GM19467 (cell line): ENCODE measurements around the gene MPND.
A peak's percentile ranks its signal among the peaks of the same experiment; 100 is the strongest.
"Not testable (repeated sequence)": the region's sequence is repeated elsewhere in the genome, so short reads cannot be mapped to it uniquely, and the experiment has no call there.

Experiments used
- ATAC-seq: cut with Tn5 transposase; IDR thresholded peaks from one replicate; pipeline ENCODE4 v1.9.1; 2021; ENCODE audit warnings: mild to moderate bottlenecking, moderate library complexity; ENCODE audit not compliant: unreplicated experiment

The MPND gene

DNA sequence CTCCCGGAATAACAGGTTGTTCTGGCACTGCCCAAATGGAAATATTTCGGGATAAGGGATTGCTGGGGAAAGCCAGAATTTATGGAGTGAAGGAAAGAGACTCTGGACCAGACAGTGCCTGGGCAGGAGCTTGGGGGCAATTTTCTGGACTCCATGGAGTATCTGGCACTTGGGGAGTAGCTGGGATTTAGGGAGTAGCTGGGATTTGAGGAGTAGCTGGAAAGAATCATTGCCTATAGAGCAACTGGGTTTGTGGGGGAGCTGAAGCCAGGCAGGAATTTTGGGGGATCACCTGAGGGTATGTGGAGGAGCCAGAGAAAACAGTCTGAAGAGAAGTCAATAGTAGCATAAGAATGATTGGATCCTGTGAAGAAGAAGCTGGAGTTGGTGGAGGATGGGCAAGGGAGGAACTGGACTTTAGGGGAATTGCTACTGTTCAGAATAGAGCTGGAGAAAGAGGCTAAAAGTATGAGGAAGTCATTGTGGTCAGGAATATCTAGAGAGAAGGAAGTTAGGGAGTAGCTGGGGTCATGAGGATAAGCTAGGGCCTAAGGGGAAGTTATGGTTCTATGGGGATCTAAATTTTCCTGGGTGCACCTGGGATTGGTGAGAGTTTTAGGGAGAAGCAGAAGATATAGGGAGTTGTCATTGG is 24.2 kb upstream of the MPND start:
- ATAC-seq = no peak

GRCh38 chr19:4320419-4320818 is 22.9 kb upstream of the MPND start:
- ATAC-seq = no peak

- ATAC-seq = no peak
These were observed 20.3 kb upstream of the MPND start for GRCh38 chr19:4322942-4323665.

DNA sequence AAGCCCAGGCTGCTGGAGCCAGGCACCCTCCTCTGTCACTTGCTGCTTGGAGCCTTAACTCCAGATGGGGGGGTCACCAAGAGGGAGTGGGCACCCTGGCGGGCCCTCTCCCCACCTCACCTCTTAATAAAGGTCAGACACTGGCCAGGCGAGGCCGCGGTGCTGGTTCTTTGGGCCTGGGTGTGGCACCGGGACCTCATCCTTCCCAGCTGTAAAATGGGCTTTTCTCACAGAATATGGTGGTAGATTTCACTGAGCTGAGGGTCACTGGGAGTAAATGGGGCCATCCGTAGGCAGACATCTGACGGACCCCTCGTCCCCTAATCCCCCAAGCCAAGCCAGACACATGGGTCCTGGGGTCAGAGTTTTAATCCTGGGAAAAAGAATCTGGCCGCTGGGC is 19.7 kb upstream of the MPND start:
- ATAC-seq = no peak

- no peak for ATAC-seq
These were observed 19.1 kb upstream of the MPND start for GRCh38 chr19:4324228-4324627.

- no peak for ATAC-seq
These were observed 17.0 kb upstream of the MPND start for GRCh38 chr19:4326215-4326836.

- no peak for ATAC-seq
These were observed 16.5 kb upstream of the MPND start for GRCh38 chr19:4326837-4327251.

GRCh38 chr19:4327252-4327876 is 16.0 kb upstream of the MPND start:
- ATAC-seq = no peak

DNA sequence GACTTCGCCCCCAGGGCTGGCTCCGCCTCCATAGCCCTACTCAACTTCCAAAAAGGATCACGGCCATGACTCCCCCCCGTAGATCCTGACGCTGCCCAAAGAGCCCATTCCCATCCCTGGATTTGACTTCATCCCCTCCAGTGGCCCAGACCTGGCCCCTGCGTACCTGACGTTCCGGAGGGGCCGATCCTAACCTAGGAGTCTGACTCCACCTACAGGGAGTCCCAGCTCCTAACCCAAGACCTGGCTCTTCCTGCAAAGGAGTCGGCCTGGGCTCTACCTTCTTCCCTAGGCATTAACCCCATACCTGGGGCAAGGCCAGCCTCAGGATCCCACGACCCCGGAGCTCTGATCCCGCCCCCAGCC is 15.5 kb upstream of the MPND start:
- ATAC-seq = no peak

- ATAC-seq = peak; percentile 66
These were observed 14.9 kb upstream of the MPND start for GRCh38 chr19:4328243-4328990.

GRCh38 chr19:4328991-4329681 is 14.2 kb upstream of the MPND start:
- ATAC-seq = not testable (repeated sequence)

- ATAC-seq = no peak
These were observed 13.5 kb upstream of the MPND start for GRCh38 chr19:4329858-4330257.

DNA sequence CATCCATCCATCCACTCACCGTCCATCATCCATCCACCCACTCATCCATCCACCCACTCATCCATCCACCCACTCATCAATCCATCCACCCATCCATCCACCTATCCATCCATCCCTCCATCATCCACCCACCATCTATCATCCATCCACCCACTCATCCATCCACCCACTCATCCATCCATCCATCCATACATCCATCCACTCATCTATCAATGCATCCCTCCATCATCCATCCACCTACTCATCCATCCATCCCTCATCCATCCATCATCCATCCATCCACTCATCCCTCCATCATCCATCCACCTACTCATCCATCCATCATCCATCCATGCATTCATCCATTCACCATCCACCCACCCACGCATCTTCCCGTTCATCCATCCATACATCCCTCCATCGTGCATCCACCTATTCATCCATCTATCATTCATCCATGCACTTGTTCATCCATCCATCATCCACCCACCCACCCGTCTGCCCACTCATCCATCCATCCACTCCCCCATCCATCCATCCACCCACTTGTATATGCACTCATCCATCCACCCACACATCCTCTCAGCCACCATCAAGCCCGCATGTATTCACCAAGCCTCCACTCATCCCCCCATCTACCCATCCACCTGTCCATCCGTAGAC is 8.3 kb upstream of the MPND start:
- ATAC-seq = no peak

DNA sequence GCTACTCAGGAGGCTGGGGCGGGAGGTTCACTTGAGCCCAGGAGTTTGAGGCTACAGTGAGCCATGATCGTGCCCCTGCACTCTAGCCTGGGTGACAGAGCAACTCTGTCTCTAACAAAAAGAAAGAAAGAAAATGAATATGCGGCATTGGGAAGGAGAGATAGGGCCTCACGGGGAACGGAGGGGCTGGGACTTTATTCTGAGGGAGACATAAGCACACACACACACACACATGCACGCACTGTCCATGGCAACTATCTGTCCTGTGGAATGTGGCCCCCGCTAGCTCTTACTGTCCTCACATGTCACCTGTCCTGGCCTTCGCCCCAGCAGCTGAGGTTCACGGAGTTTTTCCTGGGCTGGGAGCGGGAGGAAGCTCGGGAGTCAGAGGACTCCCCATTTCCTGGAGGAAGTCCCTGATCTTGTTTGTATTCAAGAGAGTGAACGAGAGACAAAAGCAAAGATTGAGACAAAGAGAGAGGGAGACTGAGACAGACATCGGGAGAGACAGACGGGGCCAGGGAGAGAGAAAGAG is 5.4 kb upstream of the MPND start:
- ATAC-seq = no peak

DNA sequence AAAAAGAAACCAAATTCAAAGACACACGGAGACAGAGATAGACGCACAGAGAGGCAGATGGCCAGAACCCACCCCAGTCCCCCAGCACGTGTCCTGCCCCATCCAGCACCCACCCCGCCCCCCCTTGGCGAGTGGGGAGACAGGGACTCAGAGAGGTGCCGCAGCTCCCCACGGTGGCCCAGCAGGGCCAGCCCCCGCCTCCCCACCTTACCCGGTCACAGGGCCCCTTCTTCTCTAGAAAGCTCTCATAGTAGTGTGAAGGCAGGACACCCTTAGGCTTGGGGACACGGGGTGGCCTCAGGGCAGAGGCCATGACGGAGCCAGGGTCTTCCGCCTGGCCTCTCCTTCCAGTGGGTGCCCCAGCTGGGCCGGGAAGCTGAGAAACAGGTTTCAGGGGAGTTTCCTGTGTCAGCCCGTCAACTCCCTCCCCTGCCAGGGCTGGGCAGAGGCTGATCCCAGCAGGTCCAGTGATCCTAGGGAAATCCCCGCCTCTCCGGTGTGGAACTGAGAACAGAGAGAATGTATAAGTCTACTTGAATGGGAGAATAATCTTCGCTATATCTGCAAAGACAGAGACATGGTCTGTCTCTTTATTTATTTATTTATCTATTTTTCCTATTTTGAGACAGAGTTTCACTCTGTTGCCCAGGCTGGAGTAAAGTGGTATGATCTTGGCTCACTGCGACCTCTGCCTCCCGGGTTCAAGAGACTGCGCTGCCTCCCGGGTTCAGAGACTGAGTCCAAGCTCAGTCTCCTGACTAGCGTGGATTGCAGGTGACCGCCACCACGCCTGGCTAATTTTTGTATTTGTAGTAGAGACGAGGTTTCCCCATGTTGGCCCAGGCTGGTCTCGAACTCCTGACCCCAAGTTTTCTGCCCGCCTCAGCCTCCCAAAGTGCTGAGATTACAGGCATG is 4.7 kb upstream of the MPND start, which contains the start of gene STAP2:
Gene STAP2, minus strand, starts transcription at position 387 of the 915 bp plus-strand sequence. Its CDS starts 74 bp downstream, at position 313.
- ATAC-seq = no peak

DNA sequence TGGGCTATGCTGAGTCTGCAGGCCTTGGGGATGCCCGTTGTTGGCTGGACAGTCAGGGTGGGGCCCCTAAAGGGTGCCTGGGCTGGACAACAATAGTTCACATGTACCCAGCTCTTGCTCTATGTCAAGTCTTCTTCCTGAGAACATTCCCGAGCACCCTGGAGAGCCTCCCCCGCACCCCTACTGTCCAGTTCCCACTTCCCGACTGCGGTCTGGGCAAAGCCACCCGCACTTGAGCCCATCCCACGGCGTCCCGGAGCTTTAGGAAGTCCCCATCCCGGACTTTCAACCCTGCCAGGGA is 1.1 kb upstream of the MPND start:
- no peak for ATAC-seq

DNA sequence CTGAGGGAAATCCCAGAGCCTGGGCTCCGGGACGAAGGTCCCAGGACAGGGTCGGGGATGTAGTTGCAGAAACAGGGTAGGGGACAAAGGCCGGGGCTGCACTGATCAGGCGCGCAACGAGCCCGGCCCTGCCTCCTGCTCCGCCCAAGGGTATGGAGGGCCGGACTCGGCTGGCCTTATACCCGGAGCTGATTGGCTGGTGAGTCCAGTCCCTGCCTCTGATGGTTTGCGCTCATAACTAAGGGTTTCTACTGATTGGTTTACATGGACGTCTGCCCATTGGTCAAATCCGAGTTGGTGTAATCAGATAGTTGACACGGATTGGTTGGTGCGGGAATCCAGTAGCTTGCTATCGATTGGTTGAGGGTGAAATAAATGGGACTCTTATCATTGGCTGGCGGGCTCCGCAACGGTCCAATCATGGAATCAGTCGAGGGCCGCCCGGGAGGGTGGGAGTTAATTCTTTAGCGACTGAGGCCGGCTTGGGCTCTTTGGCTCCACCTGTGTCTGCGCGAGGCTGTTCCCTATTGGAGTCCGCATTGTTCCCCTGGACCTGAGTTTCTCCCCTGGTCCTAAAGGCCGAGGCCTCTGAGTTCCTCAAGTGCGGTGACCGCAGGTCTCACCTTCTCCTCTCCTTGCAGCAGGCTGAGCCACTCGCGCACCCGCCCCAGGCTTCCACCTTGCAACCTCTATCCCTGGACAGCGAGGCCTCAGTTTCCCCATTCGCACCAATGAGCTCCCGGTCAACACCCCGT is 570 bp upstream of the MPND start:
- peak; percentile 87 for ATAC-seq
